IMR-90 (cell line): ENCODE data around the gene INPP5J. TPM values are rescaled to one million over a fixed set of nuclear protein-coding genes. Genes with fewer than 3 reads are reported as not detected.

Experiments used
- ATAC-seq: fragments of 200-7000 bp; cut with Tn5 transposase; 2 replicates; pipeline ENCODE4 v1.9.1; 2020; ENCODE audit warnings: low read depth, mild to moderate bottlenecking, moderate library complexity
- BruUV-seq: library from RNA; stranded (reverse); fragments of 400-500 nt; replicated peaks from 2 replicates; lab custom pipeline; 2021; lab: Mats Ljungman, UMichigan
- CTCF ChIA-PET: fragments of 300-600 bp; formaldehyde crosslinking; extraction: SDS; loops from one replicate; lab custom pipeline; 2021; ENCODE audit warnings: antibody characterized with exemption; lab: Yijun Ruan, JAX
- POLR2A ChIA-PET: fragments of 300-600 bp; sonication (Branson Sonifier 250); formaldehyde crosslinking; loops from one replicate; lab custom pipeline; 2022; ENCODE audit warnings: antibody characterized with exemption; ENCODE audit not compliant: unreplicated experiment; lab: Charles Lee
- DNase-seq: peaks from one replicate; pipeline ENCODE4 v3.0.0; 2013
- H2AFZ ChIP-seq: replicated peaks from 2 replicates; pipeline ENCODE3; 2013; ENCODE audit warnings: low read length, mild to moderate bottlenecking; ENCODE audit not compliant: poor library complexity
- H2AK5ac ChIP-seq: 2 replicates; pipeline ENCODE4 v1.6.1; 2013; ENCODE audit warnings: low read depth, low read length, inconsistent platforms
- H2AK9ac ChIP-seq: replicated peaks from 2 replicates; pipeline ENCODE3; 2013; ENCODE audit warnings: mild to moderate bottlenecking, low read depth, low read length, moderate library complexity; ENCODE audit not compliant: poor library complexity
- H2BK120ac ChIP-seq: 2 replicates; pipeline ENCODE4 v1.6.1; 2013; ENCODE audit warnings: low read depth, low read length, inconsistent platforms
- H2BK15ac ChIP-seq: 3 replicates; pipeline ENCODE4 v1.6.1; 2013; ENCODE audit warnings: low read depth, low read length, inconsistent platforms
- H2BK20ac ChIP-seq: 2 replicates; pipeline ENCODE4 v1.6.1; 2013; ENCODE audit warnings: low read depth, mild to moderate bottlenecking, inconsistent platforms, low read length, moderate library complexity
- H2BK5ac ChIP-seq: 2 replicates; pipeline ENCODE4 v1.6.1; 2013; ENCODE audit warnings: mild to moderate bottlenecking, low read depth, low read length, inconsistent platforms; ENCODE audit not compliant: poor library complexity, severe bottlenecking
- H3K14ac ChIP-seq: replicated peaks from 2 replicates; pipeline ENCODE4 v1.6.1; 2013; ENCODE audit warnings: low read depth, low read length, inconsistent platforms
- H3K18ac ChIP-seq: 2 replicates; pipeline ENCODE4 v1.6.1; 2013; ENCODE audit warnings: low read depth, low read length, control low read depth
- H3K23ac ChIP-seq: 2 replicates; pipeline ENCODE4 v1.6.1; 2013; ENCODE audit warnings: low read depth, low read length, inconsistent platforms
- H3K27ac ChIP-seq: 2 replicates; pipeline ENCODE4 v1.5.1; 2013; ENCODE audit warnings: mild to moderate bottlenecking, control low read depth, low read length; ENCODE audit not compliant: insufficient read depth
- H3K27me3 ChIP-seq: 2 replicates; pipeline ENCODE4 v1.6.1; 2013; ENCODE audit warnings: low read length; ENCODE audit not compliant: control insufficient read depth, insufficient read depth
- H3K36me3 ChIP-seq: 2 replicates; pipeline ENCODE4 v1.6.1; 2013; ENCODE audit warnings: low read length, mixed read lengths; ENCODE audit not compliant: control insufficient read depth, insufficient read depth
- H3K4ac ChIP-seq: 2 replicates; pipeline ENCODE4 v1.6.1; 2013; ENCODE audit warnings: low read depth, low read length, inconsistent platforms
- H3K4me1 ChIP-seq: 2 replicates; pipeline ENCODE4 v1.6.1; 2013; ENCODE audit warnings: low read length, mixed read lengths; ENCODE audit not compliant: control insufficient read depth, insufficient read depth
- H3K4me2 ChIP-seq: 2 replicates; pipeline ENCODE4 v1.6.1; 2013; ENCODE audit warnings: low read depth, mild to moderate bottlenecking, control low read depth, low read length, moderate library complexity
- H3K4me3 ChIP-seq: 2 replicates; pipeline ENCODE4 v1.5.1; 2013; ENCODE audit warnings: low read depth, mild to moderate bottlenecking, control low read depth, low read length, moderate library complexity; ENCODE audit not compliant: insufficient read depth
- H3K56ac ChIP-seq: 2 replicates; pipeline ENCODE4 v1.6.1; 2013; ENCODE audit warnings: low read length, inconsistent platforms; ENCODE audit not compliant: insufficient read depth; ENCODE audit errors: extremely low read depth
- H3K79me1 ChIP-seq, 2 experiments: 2 replicates each; pipeline ENCODE4 v1.6.1; 2013; ENCODE audit warnings: low read length in 2 of 2, inconsistent platforms in 1 of 2, low read depth in 1 of 2
- H3K9ac ChIP-seq: 2 replicates; pipeline ENCODE4 v1.6.1; 2013; ENCODE audit warnings: low read depth, low read length, control low read depth
- H3K9me1 ChIP-seq: 2 replicates; pipeline ENCODE4 v1.6.1; 2013; ENCODE audit warnings: low read length, inconsistent platforms; ENCODE audit not compliant: insufficient read depth
- H3K9me3 ChIP-seq: 2 replicates; pipeline ENCODE4 v1.6.1; 2013; ENCODE audit warnings: low read length; ENCODE audit not compliant: control insufficient read depth, insufficient read depth
- H4K20me1 ChIP-seq: 2 replicates; pipeline ENCODE4 v1.6.1; 2013; ENCODE audit warnings: low read length, inconsistent platforms; ENCODE audit not compliant: insufficient read depth
- H4K5ac ChIP-seq: 2 replicates; pipeline ENCODE4 v1.6.1; 2013; ENCODE audit warnings: mild to moderate bottlenecking, low read depth, low read length, control low read depth
- H4K8ac ChIP-seq, 2 experiments: 2 replicates each; pipeline ENCODE4 v1.6.1; 2013; ENCODE audit warnings: low read depth in 2 of 2, low read length in 2 of 2, control low read depth in 1 of 2, inconsistent platforms in 1 of 2
- H4K91ac ChIP-seq: 2 replicates; pipeline ENCODE4 v1.6.1; 2013; ENCODE audit warnings: low read depth, low read length, inconsistent platforms; ENCODE audit not compliant: insufficient read depth
- BHLHE40 ChIP-seq: fragments of 150-350 bp; IDR thresholded peaks from 2 replicates; pipeline ENCODE4 v1.6.1; 2016; ENCODE audit warnings: mild to moderate bottlenecking, low read depth, low read length
- ELK1 ChIP-seq: fragments of 150-350 bp; IDR thresholded peaks from 2 replicates; pipeline ENCODE4 v1.6.1; 2016; ENCODE audit warnings: low read depth, mild to moderate bottlenecking, low read length, moderate library complexity, borderline replicate concordance
- SMC3 ChIP-seq: fragments of 150-350 bp; IDR thresholded peaks from 2 replicates; pipeline ENCODE4 v1.6.1; 2016; ENCODE audit warnings: low read depth, mild to moderate bottlenecking, antibody characterized with exemption, low read length, moderate library complexity
- WGBS, 2 experiments: methylation state at CpG; one replicate each; pipeline versions ENCODE4 v1.1.5 to v1.1.7; 2013; ENCODE audit warnings: missing lambda C conversion rate in 2 of 2; ENCODE audit not compliant: insufficient read length in 1 of 2; ENCODE audit errors: extremely low coverage in 2 of 2; 5-methylcytosine and 5-hydroxymethylcytosine counted together
- dilution Hi-C: fragments of 300-500 bp; cut with HindIII; formaldehyde crosslinking; loops from one replicate; pipeline ENCODE4 v1.14.3; 2018; ENCODE audit warnings: low sequenced_read_pairs; ENCODE audit not compliant: unreplicated experiment
- in situ Hi-C: fragments of 300-500 bp; cut with MboI; formaldehyde crosslinking; loops from 3 replicates; pipeline ENCODE4 v1.14.3; 2019; ENCODE audit warnings: low sequenced_read_pairs, inconsistent platforms, mixed read lengths
- intact Hi-C: fragments of 100-400 bp; cut with micrococcal nuclease; formaldehyde crosslinking; loops from 2 replicates; pipeline ENCODE4 v1.10.0; 2022
- polyA plus RNA-seq, 3 experiments: library from polyadenylated mRNA; depleted of rRNA; stranded (reverse); fragments of >200 nt; gene quantifications; 2 replicates each; pipeline ENCODE4 v1.2.3, GENCODE V29; 2012; ENCODE audit warnings: low replicate concordance in 1 of 3
- total RNA-seq: library from RNA; depleted of rRNA; stranded (reverse); fragments of >200 nt; gene quantifications from 2 replicates; pipeline ENCODE4 v1.2.3, GENCODE V29; 2012

Gene INPP5J
- total and polyA plus RNA-seq, 2 of the 4 experiments (the other 2 are of a cell fraction), result 0.36 to 2.2 TPM

- H3K9ac ChIP-seq, result no peak overlapping the region
- ChIA-PET POLR2A (no interaction called here), CTCF (no interaction called here)
- no peak overlapping the region for H2BK15ac ChIP-seq
- no peak overlapping the region for H3K4ac ChIP-seq
- no peak overlapping the region for H4K5ac ChIP-seq
- no peak overlapping the region for H3K27ac ChIP-seq
- in situ Hi-C loops, result no loop called here
- H2BK5ac ChIP-seq, result no peak overlapping the region
- H3K36me3 ChIP-seq, result no peaks in the 10 kb centered on the region
- peak overlapping the region; percentile 35 for H2AFZ ChIP-seq
- TF ChIP-seq SMC3 (no peak), ELK1 (no peak), BHLHE40 (no peak)
- H2BK20ac ChIP-seq, result no peak overlapping the region
- no peaks in the 10 kb centered on the region; the same call in 1 of the 2 replicates for H3K9me1 ChIP-seq
- H4K8ac ChIP-seq, result no peak overlapping the region
- H3K14ac ChIP-seq, result no peak overlapping the region
- no peak overlapping the region for H4K91ac ChIP-seq
- peaks cover 5% of the 10 kb centered on the region for H3K4me1 ChIP-seq
- no CpG with 5 or more reads among the region's 19 CpGs for WGBS, 2 experiments
- peaks cover 0 to 4% of the 10 kb centered on the region in 2 experiments; a peak in 1 of 4 replicates for H3K79me1 ChIP-seq
- no TSS peak for BruUV-seq
- no peak for DNase-seq
- H4K20me1 ChIP-seq, result no peaks in the 10 kb centered on the region
- no peaks in the 10 kb centered on the region; the same call in 1 of the 2 replicates for H3K27me3 ChIP-seq
- H2AK9ac ChIP-seq, result no peak overlapping the region
- no peak for ATAC-seq
- no peak overlapping the region for H3K4me3 ChIP-seq
- no peak overlapping the region for H3K56ac ChIP-seq
- no peak overlapping the region for H2AK5ac ChIP-seq
- intact Hi-C loops, result no loop called here
- H3K9me3 ChIP-seq, result no peaks in the 10 kb centered on the region
- H3K18ac ChIP-seq, result no peak overlapping the region
- no peak overlapping the region for H3K23ac ChIP-seq
- dilution Hi-C loops, result no loop called here
- H3K4me2 ChIP-seq, result no peak overlapping the region
- H2BK120ac ChIP-seq, result no peak overlapping the region
Observed at GRCh38 chr22:31127181-31127772, 4.5 kb downstream of the INPP5J start.
